Spleen (tissue), 11 donors: ENCODE measurements around the gene DRGX. TPM values are rescaled to one million over a fixed set of nuclear protein-coding genes. Genes with fewer than 3 reads are reported as not detected.

Source experiments
- DNase-seq: peaks from one replicate; pipeline ENCODE4 v3.0.0-alpha.2; 2020
- H3K27ac ChIP-seq, 8 donors: fragments of 200-600 bp; sonication (generic) in 7 of 8; 1 replicate in 4 of 8; 2 replicates in 4 of 8; pipeline versions ENCODE4 v1.5.0 to v1.8.0; 2016 to 2021; ENCODE audit warnings: inconsistent platforms in 4 of 8, mild to moderate bottlenecking in 4 of 8, moderate library complexity in 1 of 8
- H3K27me3 ChIP-seq, 7 donors: fragments of 200-600 bp; sonication (generic) in 6 of 7; replicated peaks in 1 of 7; 1 replicate in 4 of 7; 2 replicates in 3 of 7; pipeline versions ENCODE4 v1.5.0 to v1.8.0; 2016 to 2021; ENCODE audit warnings: inconsistent platforms in 3 of 7, mild to moderate bottlenecking in 1 of 7
- H3K36me3 ChIP-seq, 6 donors: fragments of 200-600 bp; sonication (generic) in 5 of 6; 1 replicate in 4 of 6; 2 replicates in 2 of 6; pipeline versions ENCODE4 v1.5.0 to v1.8.0; 2016 to 2021; ENCODE audit warnings: inconsistent platforms in 2 of 6
- H3K4me1 ChIP-seq, 6 donors: fragments of 200-600 bp; sonication (generic) in 5 of 6; 1 replicate in 3 of 6; 2 replicates in 3 of 6; pipeline versions ENCODE4 v1.5.0 to v1.8.0; 2016 to 2021; ENCODE audit warnings: inconsistent platforms in 3 of 6
- H3K4me3 ChIP-seq, 8 donors: fragments of 200-600 bp; sonication (generic) in 7 of 8; 1 replicate in 4 of 8; 2 replicates in 4 of 8; pipeline versions ENCODE4 v1.5.0 to v1.8.0; 2016 to 2021; ENCODE audit warnings: inconsistent platforms in 4 of 8, mild to moderate bottlenecking in 4 of 8, moderate library complexity in 2 of 8
- H3K9me3 ChIP-seq, 8 donors: fragments of 200-600 bp; sonication (generic) in 7 of 8; 1 replicate in 4 of 8; 2 replicates in 4 of 8; pipeline versions ENCODE4 v1.5.0 to v1.8.0; 2016 to 2021; ENCODE audit warnings: inconsistent platforms in 4 of 8
- POLR2A ChIP-seq, 3 donors: fragments of 450-650 bp; IDR thresholded peaks; one replicate each; pipeline ENCODE4 v1.5.1; 2017; ENCODE audit warnings: antibody characterized with exemption in 3 of 3, mild to moderate bottlenecking in 1 of 3
- POLR2AphosphoS5 ChIP-seq, 3 donors: sonication (generic); formaldehyde crosslinking; IDR thresholded peaks; one replicate each; pipeline ENCODE4 v1.5.1; 2017; ENCODE audit warnings: antibody characterized with exemption in 3 of 3
- WGBS, 5 donors: extraction: QIAGEN DNeasy Blood & Tissue Kit in 3 of 5; methylation state at CpG; one replicate each; pipeline versions ENCODE4 v1.1.5 to v1.1.7; 2013 to 2018; 5-methylcytosine and 5-hydroxymethylcytosine counted together
- intact Hi-C: fragments of 100-400 bp; cut with DNase I; formaldehyde crosslinking; loops from one replicate; pipeline ENCODE4 v1.15.0; 2023; ENCODE audit warnings: low total_unique reads
- polyA plus RNA-seq, 3 donors: library from polyadenylated mRNA; stranded (reverse); fragments of 200-250 nt; gene quantifications; one replicate each; pipeline ENCODE4 v1.2.1, GENCODE V29; 2013
- total RNA-seq, 7 donors: library from RNA; depleted of rRNA in 3 of 7; stranded (reverse); fragments of >200 nt in 3 of 7; fragmentation: NEBNext Ultra II Directional in 4 of 7; extraction: Animal tissue kit (Norgen Biotek cat#: 25700) in 4 of 7; gene quantifications; one replicate each; pipeline versions ENCODE4 v1.1.0 to v1.2.1, GENCODE V29; 2016 to 2021
- TF ChIP-seq, protein P1 (sequence below), 11 experiments: fragments of 200-600 bp in 7 of 11; fragments of 450-650 bp in 4 of 11; sonication (generic) in 4 of 11; IDR thresholded peaks in 8 of 11; conservative IDR thresholded peaks in 3 of 11; 1 replicate in 7 of 11; 2 replicates in 4 of 11; pipeline versions ENCODE4 v1.4.0 to v1.8.0; 2016 to 2021; ENCODE audit warnings: antibody characterized with exemption in 11 of 11, inconsistent platforms in 4 of 11, mild to moderate bottlenecking in 1 of 11
- donor health status: healthy with polysubstance abuse.
- donor health status: DM: no; HTN: no; CAD: no; lungs with moderate emphysema.
- donor health status: DM: no; HTN: no; CAD: no.
- donor health status: Bipolar disorder and iron deficiency.
- donor health status: healthy.
- donor health status: DM: no; HTN: no; CAD: no.
- donor health status: DM: yes; HTN: yes; CAD: no.

Gene DRGX
- total and polyA plus RNA-seq, 10 donors: 0.03 to 0.11 TPM; not detected in 8

- peaks cover 0 to 81% (median 0%) of the 10 kb centered on the region in 7 donors for H3K27me3 ChIP-seq
- no peaks in the 10 kb centered on the region for H3K36me3 ChIP-seq
- TF ChIP-seq POLR2A (IDR thresholded peaks at IDR 0.05) (no peak), POLR2AphosphoS5 (IDR thresholded peaks at IDR 0.05) (no peak)
- TF ChIP-seq, protein P1, sequence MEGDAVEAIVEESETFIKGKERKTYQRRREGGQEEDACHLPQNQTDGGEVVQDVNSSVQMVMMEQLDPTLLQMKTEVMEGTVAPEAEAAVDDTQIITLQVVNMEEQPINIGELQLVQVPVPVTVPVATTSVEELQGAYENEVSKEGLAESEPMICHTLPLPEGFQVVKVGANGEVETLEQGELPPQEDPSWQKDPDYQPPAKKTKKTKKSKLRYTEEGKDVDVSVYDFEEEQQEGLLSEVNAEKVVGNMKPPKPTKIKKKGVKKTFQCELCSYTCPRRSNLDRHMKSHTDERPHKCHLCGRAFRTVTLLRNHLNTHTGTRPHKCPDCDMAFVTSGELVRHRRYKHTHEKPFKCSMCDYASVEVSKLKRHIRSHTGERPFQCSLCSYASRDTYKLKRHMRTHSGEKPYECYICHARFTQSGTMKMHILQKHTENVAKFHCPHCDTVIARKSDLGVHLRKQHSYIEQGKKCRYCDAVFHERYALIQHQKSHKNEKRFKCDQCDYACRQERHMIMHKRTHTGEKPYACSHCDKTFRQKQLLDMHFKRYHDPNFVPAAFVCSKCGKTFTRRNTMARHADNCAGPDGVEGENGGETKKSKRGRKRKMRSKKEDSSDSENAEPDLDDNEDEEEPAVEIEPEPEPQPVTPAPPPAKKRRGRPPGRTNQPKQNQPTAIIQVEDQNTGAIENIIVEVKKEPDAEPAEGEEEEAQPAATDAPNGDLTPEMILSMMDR (IDR thresholded peaks at IDR 0.05 in 8 of 11, conservative IDR thresholded peaks at IDR 0.05 in 3 of 11): no peak
- no peaks in the 10 kb centered on the region for H3K9me3 ChIP-seq
- peaks cover 0 to 4% (median 0%) of the 10 kb centered on the region in 6 donors for H3K4me1 ChIP-seq
- no peak for DNase-seq
- intact Hi-C loops: loop anchor here (5.0 kb wide), 1 partner anchor 104 kb away; no protein-coding TSS in a partner anchor
- 57 to 79% (median 63%) methylated on average over 13 of the region's 13 CpGs for WGBS, 5 donors
- H3K4me3 ChIP-seq: no peak overlapping the region
- no peak overlapping the region for H3K27ac ChIP-seq
These were observed 12.8 kb upstream of the DRGX start for GRCh38 chr10:49408519-49409306.

- Histone ChIP-seq H3K36me3 (no peaks in the 10 kb centered on the region), H3K27ac (no peak overlapping the region), H3K9me3 (no peaks in the 10 kb centered on the region), H3K4me3 (no peak overlapping the region), H3K27me3 (peaks cover 0 to 92% (median 6%) of the 10 kb centered on the region in 7 donors), H3K4me1 (peaks cover 0 to 4% (median 0%) of the 10 kb centered on the region in 6 donors)
- 0 to 8% (median 3%) methylated on average over 2 of the region's 2 CpGs for WGBS, 5 donors
- TF ChIP-seq POLR2AphosphoS5 (IDR thresholded peaks at IDR 0.05) (no peak), POLR2A (IDR thresholded peaks at IDR 0.05) (no peak)
- TF ChIP-seq, protein P1 (IDR thresholded peaks at IDR 0.05 in 8 of 11, conservative IDR thresholded peaks at IDR 0.05 in 3 of 11): peak; percentile 45 to 89 (median 78)
- intact Hi-C loops: loop anchor here (5.0 kb wide), 1 partner anchor 105 kb away; no protein-coding TSS in a partner anchor
- peak; percentile 87 for DNase-seq
These were observed 11.8 kb upstream of the DRGX start for GRCh38 chr10:49407552-49408137.

- no peak for DNase-seq
- H3K27me3 ChIP-seq: peaks cover 0 to 92% (median 6%) of the 10 kb centered on the region in 7 donors
- intact Hi-C loops: loop anchor here (5.0 kb wide), 1 partner anchor 105 kb away; no protein-coding TSS in a partner anchor
- no peaks in the 10 kb centered on the region for H3K36me3 ChIP-seq
- H3K9me3 ChIP-seq: no peaks in the 10 kb centered on the region
- WGBS, 5 donors: 61 to 88% (median 69%) methylated on average over 5 of the region's 5 CpGs
- H3K4me3 ChIP-seq: no peak overlapping the region
- H3K4me1 ChIP-seq: peaks cover 0 to 4% (median 0%) of the 10 kb centered on the region in 6 donors
- no peak overlapping the region for H3K27ac ChIP-seq
- TF ChIP-seq POLR2AphosphoS5 (IDR thresholded peaks at IDR 0.05) (no peak), POLR2A (IDR thresholded peaks at IDR 0.05) (no peak)
- TF ChIP-seq, protein P1 (IDR thresholded peaks at IDR 0.05 in 8 of 11, conservative IDR thresholded peaks at IDR 0.05 in 3 of 11): no peak
These were observed 11.3 kb upstream of the DRGX start for GRCh38 chr10:49407151-49407550.
